Measurements from ENCODE around the gene BEND4.
"Not testable (repeated sequence)": the region's sequence is repeated elsewhere in the genome, so short reads cannot be mapped to it uniquely, and the experiment has no call there.

Gene BEND4

DNA sequence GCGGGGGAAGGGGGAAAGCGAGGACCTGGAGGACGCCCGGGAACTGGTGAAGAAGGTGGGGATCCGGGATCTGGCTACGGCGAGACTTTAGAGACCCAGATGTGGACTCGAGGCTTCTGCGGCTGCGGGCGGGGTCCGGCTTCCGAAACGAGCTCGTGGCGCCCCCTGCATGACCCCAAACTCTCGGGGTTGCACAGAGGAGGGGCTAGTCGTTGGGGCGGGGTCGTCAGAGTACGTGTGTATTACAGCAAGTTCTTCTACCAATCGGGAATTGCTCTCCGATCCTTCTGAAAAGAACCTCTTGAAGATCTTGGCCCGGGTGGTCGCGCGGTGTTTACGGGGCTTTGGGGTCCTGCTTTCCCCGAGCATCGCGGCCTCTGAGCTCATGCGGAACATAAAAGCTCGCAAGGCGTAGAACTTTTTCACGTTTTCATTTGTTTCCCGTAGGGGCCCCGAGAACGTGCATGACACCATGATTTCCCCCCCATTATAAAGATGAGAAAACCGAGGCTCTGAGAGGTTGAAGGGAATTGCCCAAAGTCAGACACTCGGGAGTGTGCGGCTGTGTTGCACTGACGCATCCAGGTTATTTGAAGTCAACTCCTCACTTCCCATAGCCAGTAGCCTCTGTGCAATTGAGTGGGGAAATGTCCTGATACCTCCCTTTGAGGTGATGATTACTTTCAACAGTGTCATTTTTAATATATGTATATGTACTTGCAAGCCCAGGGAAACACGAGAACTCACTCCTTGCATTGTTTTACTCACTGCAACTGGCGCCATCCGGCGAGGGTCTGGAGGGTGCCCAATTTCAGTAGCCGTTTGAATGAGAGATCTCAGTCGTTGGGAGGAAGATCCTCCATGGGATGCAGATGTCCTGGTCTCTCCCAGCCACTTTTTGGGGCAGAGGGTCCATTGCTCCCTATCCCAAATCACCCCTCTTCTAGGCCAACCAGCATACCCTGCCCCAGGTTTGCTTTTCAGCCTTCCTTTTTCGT, at the start of gene BEND4:
BEND4 (minus strand) TSS at position 149 of the 998 bp plus-strand sequence. CDS start 512 bp downstream, outside the sequence.
- no peak for DNase-seq

DNA sequence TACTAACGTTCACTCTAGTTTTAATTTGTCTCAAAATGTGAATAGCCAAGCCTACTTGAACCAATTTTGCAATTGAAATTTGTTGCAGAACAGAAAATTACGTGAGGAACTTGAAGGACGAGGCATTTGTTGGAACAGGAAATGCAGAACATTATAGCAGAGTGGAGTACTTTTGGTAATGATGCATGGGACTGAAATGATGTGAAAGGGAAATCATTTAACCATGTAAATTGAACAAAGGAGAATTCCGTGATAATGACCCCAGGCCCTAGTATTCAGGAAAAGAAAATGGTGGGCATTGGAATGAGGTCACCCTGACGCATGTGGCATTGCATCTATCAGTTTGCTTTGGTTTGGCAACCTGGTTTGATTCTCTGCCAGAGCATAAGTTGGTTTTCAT, 44.9 kb upstream of the BEND4 start:
- no peak for DNase-seq

DNA sequence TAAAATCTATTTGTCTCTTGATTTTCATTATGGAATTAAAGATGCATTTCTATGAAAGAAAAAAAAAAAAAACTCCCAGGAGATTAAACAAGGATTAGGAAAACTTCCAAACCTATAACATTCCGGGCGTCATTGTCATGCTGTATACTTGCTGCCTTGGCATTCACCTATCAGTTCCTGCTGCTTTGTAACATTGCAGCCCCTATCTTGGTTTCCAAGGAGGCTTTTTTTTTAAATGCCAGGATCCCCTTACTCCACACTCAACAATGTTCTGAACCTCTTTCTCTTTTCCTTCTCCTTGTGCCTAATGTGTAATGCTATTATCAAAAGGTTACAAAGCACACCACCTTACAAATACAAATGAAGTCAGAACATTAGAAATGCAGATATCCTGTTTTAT, 20.5 kb upstream of the BEND4 start:
- no peak for DNase-seq

DNA sequence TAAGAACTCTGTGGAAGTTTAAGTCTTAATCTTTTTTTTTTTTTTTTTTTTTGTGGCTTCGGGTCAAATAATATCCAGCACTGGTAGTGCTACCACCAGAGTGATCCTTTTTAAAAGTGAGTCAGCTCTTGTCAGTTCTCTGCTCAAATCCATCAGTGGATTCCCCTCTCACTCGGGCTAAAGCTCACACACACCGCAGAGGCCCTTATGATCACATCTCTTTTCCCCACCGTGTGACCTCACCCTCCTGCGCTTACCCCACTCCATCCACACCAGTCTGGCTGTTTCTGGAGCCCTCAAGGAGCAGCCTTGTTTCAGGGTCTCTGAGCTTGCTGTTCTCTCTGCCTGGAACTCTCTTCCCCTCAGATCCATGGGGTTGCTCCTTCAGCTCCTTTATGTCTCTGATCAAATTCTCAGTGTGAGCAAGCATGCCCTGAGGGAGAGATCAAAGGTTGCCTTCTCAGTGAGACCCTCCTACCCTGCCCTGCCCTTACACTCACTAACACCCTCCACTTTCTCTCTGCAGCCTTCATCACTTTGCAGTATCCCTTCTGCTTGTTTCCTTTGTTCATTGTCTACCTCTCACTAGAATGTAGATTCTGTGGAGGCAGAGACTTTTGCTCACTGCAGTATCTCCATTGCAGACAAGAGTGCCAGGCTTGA, 19.8 kb upstream of the BEND4 start:
- DNase-seq: no peak

DNA sequence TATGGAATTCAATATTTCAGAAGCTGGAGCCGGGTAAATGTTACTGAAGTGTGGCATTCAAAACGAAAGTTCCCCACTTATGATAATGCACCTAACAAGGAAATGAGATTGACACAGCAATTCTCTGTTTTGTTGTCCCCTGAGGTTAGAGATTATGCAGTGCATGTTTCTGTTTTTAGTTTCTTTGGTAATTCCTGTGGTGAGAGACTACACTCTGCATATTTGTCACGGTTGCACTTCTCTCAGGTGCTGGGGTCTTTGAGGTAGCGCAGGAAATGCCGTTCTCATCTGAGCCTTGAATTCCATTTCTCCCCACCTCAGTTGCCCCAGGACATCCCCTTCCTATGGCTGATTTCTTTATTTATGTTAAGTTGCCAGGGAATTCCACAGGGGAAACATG, 15.3 kb upstream of the BEND4 start:
- no peak for DNase-seq

DNA sequence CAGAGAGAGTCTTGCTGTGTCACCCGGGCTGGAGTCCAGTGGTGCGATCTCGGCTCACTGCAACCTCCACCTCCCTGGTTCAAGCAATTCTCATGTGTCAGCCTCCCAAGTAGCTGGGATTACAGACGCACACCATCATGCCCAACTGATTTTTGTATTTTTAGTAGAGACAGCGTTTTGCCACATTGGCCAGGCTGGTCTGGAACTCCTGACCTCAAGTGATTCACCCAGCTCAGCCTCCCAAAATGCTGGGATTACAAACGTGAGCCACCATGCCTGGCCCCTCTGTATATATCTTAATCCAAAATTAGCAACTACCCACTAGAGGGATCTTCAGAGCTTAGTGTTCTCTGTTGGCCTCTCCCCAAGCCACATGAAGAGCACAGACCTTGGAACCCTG, 13.7 kb upstream of the BEND4 start:
- not testable (repeated sequence) for DNase-seq

DNA sequence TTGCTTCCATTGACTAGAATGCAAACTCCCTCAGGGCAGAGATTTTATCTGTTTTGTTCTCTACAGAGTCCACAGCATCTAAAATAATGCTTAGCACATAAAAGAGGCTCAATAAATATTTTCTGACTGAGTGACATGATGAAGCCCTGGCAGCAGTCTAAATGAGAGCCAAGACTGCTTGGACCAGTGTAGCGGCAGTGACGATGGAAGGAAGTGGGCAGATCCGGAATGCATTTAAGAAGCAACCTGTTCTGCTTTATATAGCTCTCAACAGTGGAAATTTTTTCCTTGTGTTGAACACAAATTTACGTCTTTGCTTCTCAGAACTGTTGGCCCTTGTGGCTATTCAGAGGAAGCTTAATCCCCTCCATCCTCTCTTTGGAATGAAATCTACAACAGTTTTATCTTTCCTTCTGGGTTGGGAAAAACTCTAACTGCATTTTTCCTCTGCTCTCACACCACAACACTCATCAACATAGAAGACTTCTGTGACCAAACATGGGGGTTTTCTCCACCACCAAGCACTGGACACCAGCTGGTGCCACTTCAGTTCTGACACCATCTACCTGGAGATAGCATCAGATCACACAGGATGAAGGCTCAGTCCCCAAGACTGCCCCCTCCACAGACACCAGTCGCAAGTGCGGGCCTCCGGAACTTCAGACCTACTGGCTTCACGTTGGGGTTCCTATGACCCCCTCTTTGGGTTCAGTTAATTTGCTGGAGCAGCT, 7.0 kb upstream of the BEND4 start:
- DNase-seq: no peak

DNA sequence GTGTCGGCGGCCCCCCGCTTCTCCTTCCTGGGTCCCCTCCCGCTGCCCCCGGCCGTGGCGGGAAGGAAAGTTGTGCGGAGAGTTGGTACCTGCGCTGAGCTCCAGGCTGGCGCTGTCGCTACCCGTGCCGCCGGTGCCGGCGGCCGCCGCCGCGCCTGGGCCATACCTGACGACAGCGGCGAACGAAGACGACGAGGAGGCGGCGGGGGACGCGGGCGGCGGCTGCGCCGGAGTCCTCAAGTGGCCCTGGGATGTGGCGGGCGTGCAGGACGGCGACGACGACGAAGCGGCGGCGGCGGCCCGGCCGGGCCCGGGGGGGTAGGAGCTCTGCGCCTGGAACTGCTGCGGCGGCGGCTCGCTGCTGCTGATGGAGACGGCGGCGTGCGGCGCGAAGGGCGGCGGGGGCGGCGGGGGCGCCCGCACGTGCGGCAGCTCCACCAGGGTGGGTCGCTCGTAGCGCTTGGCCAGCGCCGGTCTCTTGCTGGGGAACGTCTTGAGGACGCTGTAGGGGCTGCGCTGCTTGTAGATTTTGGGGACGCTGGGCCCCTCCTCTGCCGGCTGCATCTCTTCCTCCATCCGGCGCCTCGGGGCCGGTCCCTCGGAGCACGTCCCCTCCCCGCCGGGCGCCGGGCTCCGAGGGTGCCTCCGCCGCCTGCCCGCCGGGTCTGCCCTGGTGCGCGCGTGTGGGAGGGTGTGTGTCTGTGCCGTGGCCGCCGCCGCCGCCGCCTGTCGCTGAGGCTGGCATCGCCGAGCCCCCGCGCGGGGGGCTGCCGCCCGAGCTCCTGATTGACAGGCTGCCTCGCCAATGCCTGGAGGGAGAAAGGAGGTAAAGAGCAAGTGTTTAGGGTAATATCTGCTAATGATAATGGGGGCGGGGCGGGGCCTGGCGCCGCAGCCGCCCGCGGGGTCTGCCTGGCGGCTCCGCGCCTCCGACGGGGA, 618 bp downstream of the BEND4 start:
- peak in 1 of 2 experiments; percentile 8 for DNase-seq

DNA sequence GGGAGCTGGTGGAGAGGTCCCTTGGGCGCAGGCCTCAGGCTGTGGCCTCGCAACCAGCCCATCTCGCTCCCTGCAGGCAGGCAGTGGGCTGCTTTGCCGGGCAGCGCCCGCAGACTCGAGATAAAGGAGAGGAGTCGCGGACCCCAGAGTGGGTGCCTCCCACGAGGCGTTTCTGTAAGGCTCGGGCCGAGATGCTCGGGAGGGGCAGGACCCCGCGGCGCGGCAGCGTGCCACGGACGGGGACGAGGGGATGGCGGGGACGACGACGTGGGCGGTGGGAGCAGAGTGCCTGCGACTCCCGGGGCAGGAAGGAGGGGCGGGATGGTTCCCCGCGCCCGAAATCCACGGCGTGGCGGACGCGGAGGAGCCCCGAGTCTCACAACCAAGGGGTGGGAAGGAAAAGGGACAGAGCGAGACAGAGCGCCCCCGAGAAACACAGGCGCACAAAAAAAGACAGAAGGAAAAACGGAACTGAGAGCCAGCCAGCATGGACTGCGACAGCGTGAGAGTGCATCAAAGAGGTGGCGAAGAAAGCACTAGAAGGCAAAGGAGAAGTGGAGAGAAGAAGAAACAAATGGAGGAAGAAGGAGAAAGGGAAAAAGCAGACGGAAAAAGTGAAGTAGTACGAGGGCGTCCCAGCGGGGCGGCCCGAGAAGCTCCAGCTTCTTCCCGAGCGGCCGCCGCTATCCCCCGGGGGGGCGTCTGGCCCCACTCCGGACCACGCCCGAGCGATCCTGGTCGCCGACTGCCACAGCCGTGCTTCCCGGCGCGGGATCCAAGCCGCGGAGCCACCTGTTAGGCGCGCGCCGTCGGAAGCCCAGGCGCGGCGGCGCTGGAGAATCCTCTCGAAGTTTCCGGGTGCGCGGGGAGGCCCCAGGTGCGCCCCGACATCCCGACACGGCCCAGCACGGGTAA, 1.5 kb downstream of the BEND4 start:
- no peak for DNase-seq

DNA sequence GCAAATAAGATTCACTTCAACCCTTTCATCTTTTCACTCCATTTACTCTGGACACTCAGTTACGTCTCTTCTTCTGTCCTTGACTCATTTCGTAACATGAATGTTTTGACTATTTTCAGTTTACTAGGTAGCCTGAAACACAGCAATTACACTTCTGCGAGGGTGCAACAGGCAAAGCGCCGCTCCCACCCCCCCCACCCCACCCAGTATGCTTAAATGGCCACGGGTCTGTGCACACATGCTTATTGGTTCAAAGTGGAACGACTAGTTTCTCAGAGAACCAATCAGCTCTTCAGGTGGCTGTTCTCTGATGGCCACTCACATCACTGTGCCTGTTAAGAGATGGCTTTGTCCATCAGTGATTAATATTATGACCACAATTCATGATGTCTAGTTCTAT, 3.5 kb downstream of the BEND4 start:
- DNase-seq: no peak

DNA sequence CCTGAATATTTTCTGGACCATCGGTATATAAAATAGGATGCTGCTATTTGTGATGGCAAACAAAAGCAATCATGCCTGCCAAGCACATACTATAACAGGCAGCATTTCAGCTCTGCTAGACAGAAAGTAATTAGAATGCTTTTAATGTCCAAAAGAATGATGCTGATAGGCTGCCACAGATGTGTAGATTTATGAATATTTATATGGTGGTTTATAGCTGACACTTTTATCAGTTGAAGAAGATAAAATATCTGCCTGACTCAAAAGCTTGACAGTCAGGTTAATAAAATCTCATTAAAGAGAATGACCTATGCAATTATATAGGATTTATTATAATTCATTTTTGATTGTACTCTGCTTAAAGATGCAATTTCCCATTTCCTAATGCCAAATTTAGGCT, 4.0 kb downstream of the BEND4 start:
- no peak for DNase-seq

DNA sequence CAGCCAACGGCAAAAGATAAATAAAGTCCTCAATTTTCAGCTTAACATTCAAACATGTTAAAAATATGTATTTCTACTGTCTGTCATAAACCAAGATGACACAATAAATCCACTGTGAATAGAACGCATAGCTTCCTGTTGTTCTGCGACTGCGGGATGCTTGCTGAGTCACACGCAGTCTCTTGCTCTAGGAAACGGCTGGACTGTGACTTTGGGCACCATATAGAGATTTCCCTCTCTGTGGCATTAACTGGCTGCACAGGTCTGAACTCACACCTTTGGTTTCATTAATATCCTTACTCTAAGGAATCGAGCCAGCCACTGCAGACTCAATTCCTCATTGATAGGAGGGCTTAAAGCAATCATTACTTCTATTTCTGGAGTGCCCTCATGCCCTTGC, 8.4 kb downstream of the BEND4 start:
- DNase-seq: no peak

DNA sequence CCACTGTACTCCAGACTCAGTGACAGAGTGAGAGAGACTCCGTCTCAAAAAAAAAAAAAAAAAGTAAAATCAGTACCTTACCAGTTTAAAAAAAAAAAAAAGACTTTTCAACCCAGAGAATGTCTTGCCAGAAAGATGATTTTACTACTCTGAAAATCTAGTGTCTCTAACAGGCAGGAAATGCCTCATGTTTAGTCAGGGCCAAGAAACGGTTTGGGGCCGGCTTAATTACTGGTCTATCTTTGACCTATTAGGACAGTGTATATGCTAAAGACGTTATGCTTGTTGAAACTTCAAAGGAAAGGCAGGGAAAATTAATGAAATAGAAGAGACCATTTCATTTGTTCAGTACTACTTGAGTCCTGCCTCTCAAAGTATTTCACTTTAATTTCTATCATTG, 9.9 kb downstream of the BEND4 start:
- no peak for DNase-seq

DNA sequence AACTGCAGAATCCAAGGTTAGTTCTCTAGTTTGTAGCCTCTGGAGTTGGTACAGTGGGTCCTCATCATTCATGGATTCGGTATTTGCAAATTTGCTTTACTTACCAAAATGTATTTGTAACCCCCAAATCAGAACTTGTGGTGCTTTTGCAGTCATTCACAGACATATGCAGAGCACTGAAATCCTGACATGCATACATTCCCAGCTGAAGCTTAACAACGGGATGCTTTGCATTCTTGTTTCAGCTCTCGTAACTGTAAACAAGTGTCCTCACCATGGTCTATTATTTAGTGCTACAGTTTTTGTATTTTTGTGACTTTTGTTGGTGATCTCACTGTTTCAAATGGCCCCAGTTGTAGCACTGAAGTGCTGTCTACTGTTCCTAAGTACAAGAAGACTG, 16.1 kb downstream of the BEND4 start:
- DNase-seq: no peak

DNA sequence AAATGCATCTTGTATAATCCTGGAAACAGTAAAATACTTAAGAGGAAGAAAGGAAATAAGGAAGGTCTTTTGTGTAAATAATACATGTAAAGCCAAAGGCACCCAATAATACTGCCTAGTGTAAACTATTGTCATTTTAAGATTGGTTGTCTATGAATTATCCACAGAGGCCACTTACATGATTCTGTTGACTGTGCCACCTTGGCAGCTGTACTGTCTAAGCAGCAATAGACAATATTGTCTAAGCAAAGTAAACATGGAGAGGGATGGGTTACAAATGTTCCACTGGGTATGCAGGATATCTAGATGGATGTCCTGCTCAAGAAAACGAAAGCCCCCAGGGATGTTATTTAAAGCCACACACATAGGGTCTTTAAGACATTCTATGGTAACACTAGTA, 19.4 kb downstream of the BEND4 start:
- DNase-seq: no peak

DNA sequence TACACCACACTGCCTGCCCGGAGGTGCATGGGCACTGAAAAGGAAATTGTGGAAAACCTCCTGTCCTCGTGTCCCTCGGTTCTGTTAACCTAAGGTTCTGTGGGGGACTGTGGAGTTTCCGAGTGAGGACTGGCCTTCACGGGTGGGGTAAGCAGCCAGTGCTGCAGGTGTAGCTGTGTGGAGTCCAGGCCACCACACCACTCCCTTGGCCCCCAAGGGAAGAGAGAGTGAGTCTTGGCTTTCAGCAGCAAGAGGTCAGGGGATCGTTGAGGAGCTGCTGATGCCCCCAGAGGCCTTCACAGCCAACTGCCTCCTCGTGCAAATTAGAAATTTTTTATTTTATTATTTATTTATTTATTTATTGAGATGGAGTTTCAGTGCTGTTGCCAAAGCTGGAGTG, 20.4 kb downstream of the BEND4 start:
- DNase-seq: no peak

DNA sequence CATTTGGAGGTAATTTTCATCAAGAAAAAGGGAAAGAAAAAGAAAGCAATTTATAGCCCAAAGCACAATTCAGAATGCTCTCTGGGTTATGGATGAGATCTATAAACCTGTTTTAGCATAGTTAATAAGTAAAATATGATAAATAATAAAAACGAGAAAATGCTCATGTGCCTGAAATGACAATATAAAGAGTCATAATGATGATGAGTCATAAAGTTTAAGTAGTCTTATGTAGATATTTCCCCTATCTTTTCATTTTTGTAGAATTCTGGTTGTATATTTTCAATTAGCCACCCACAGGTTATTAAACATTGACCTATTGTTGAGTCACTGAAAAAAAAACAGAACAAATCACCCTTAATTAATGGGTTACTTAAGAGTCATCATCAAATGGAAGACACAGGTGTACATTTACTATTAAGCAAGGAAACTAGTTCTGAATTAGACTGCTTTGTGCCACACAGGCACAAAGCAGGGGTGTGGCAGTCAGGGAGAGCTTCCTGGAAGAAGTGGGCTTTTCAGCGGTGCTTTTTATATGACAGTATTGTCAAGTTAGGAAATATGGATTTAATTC, 29.3 kb downstream of the BEND4 start:
- DNase-seq: no peak

DNA sequence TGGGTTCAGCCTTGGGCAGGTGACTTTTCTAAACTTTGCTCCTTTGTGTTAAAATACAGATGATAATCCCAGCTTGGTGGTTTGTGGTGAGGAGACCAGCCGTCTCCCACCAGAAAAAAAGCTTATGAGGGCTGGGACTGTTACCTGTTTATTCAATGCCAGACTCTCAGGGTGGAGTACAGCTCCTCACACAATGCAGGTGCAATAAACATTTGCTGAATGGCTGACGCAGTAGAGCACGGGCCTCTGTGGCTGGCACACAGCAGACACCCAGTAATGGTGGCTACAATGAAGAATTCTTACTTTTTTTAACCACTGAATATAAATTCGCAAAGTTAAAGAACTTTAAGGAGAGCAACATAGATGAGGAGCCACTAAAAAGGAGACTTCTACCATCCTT, 30.2 kb downstream of the BEND4 start:
- DNase-seq: no peak

DNA sequence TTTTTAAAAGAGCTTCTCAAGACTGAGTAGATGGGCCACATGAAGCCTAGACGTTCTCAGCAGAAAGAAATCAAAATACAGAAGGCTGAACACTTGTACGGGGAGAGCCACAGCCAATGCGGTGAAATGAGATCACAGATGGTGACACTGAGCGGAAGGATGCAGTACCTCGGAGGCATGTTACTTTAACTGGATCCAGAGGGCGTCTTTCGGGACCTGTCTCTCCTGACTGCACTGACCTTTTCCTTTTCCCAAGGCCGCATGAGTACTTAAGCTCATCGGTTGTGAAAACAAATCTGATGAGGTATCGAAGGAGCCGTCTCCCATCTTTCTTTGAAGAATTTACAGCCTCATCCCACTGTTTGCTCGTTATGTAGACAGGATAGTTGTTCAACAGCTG, 32.6 kb downstream of the BEND4 start:
- DNase-seq: no peak

DNA sequence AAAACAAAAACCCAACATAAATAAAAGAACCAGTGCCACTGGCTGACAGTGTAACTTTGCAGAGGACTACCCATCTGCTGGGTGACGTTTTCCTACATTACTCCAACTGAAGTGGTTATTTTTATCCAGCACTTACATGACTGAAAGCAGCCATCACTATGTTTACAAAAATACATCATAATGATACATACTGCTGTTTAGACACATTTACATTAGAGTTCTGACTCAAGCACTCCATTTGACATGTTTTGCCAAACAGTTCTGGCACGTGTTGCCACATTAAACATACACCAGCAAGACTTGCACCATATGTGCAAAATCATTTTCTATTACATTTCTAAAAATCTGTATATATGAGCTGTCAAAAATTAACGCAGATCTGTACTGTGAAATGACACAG, 39.6 kb downstream of the BEND4 start:
- no peak for DNase-seq

DNA sequence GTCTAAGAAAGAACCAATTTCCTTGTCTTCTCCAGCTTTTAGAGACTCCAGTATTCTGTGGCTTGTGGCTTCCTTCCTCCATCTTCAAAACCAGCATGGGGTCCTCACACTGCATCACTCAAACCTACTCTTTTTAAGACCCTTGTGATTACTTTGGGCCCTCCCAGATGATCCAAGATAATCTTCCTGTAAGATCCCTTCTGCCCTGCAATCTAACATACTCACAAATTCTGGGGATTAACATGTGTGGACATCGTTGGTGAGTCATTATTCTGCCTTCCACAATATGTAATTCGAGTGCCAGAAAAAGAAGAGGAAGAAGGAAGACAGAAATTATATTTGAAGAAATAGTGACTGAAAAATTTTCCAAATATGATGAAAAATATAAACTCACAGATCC, 47.9 kb downstream of the BEND4 start:
- DNase-seq: no peak
